ENCODE measurements around the gene PLD4. TPM values are rescaled to one million over a fixed set of nuclear protein-coding genes. Genes with fewer than 3 reads are reported as not detected.

The PLD4 gene
- total and polyA plus RNA-seq, 9 donors, result 0.12 to 3.2 (median 1.0) TPM; not detected in 1

- no peaks in the 10 kb centered on the region for H3K36me3 ChIP-seq
Measured at GRCh38 chr14:104879983-104880565, 44.6 kb upstream of the PLD4 start.

GRCh38 chr14:104880584-104881210, 44.0 kb upstream of the PLD4 start:
- Histone ChIP-seq H3K27me3 (no peaks in the 10 kb centered on the region), H3K4me3 (no peak overlapping the region), H3K9me3 (no peaks in the 10 kb centered on the region), H3K36me3 (no peaks in the 10 kb centered on the region), H3K27ac (no peak overlapping the region), H3K4me1 (ENCODE audit: insufficient read depth) (no peaks in the 10 kb centered on the region)
- no peak for TF ChIP-seq CTCF (IDR thresholded peaks at IDR 0.05)
- no peak for TF ChIP-seq POLR2A (IDR thresholded peaks at IDR 0.05)
- TF ChIP-seq EP300 (IDR thresholded peaks at IDR 0.05), result no peak
- intact Hi-C loops (cut with DNase I), result no loop called here
- 76 to 88% (median 82%) methylated on average over 7 of the region's 7 CpGs for WGBS, 3 donors
- DNase-seq, result no peak

More at GRCh38 chr14:104879983-104880565, 44.6 kb upstream of the PLD4 start:
- no peaks in the 10 kb centered on the region for H3K27me3 ChIP-seq
- 93 to 96% (median 94%) methylated on average over 12 to 15 of the region's 15 CpGs for WGBS, 3 donors
- no peaks in the 10 kb centered on the region for H3K4me1 ChIP-seq (ENCODE audit: insufficient read depth)
- peak in 1 of 5 donors; percentile 14 for DNase-seq
- H3K4me3 ChIP-seq, result no peak overlapping the region
- no peak overlapping the region for H3K27ac ChIP-seq
- no peaks in the 10 kb centered on the region for H3K9me3 ChIP-seq
- TF ChIP-seq CTCF (IDR thresholded peaks at IDR 0.05) (no peak), POLR2A (IDR thresholded peaks at IDR 0.05) (no peak), EP300 (IDR thresholded peaks at IDR 0.05) (no peak)
- intact Hi-C loops (cut with DNase I), result no loop called here

GRCh38 chr14:104881369-104881979, 43.2 kb upstream of the PLD4 start:
- 60 to 74% (median 63%) methylated on average over 11 to 13 of the region's 13 CpGs for WGBS, 3 donors
- H3K27ac ChIP-seq, result no peak overlapping the region
- no peaks in the 10 kb centered on the region for H3K4me1 ChIP-seq (ENCODE audit: insufficient read depth)
- intact Hi-C loops (cut with DNase I), result no loop called here
- no peak overlapping the region for H3K4me3 ChIP-seq
- DNase-seq, result peak in 1 of 5 donors; percentile 10
- no peaks in the 10 kb centered on the region for H3K27me3 ChIP-seq
- TF ChIP-seq CTCF (IDR thresholded peaks at IDR 0.05) (no peak), EP300 (IDR thresholded peaks at IDR 0.05) (no peak), POLR2A (IDR thresholded peaks at IDR 0.05) (no peak)
- no peaks in the 10 kb centered on the region for H3K9me3 ChIP-seq
- H3K36me3 ChIP-seq, result no peaks in the 10 kb centered on the region

GRCh38 chr14:104882325-104882973, 42.2 kb upstream of the PLD4 start:
- Histone ChIP-seq H3K27ac (no peak overlapping the region), H3K4me1 (ENCODE audit: insufficient read depth) (no peaks in the 10 kb centered on the region), H3K9me3 (no peaks in the 10 kb centered on the region), H3K27me3 (no peaks in the 10 kb centered on the region), H3K4me3 (no peak overlapping the region), H3K36me3 (no peaks in the 10 kb centered on the region)
- WGBS, 3 donors, result 79 to 83% (median 80%) methylated on average over 12 to 13 of the region's 13 CpGs
- intact Hi-C loops (cut with DNase I), result no loop called here
- DNase-seq, result peak in 3 of 5 donors; percentile 7 to 32 (median 14)
- no peak for TF ChIP-seq POLR2A (IDR thresholded peaks at IDR 0.05)
- TF ChIP-seq EP300 (IDR thresholded peaks at IDR 0.05), result no peak
- TF ChIP-seq CTCF (IDR thresholded peaks at IDR 0.05), result no peak
